GM19467 (cell line): ENCODE measurements around the gene C7orf25.
"Not testable (repeated sequence)": the region's sequence is repeated elsewhere in the genome, so short reads cannot be mapped to it uniquely, and the experiment has no call there.

Experiments used
- ATAC-seq: cut with Tn5 transposase; IDR thresholded peaks from one replicate; pipeline ENCODE4 v1.9.1; 2021; ENCODE audit warnings: mild to moderate bottlenecking, moderate library complexity; ENCODE audit not compliant: unreplicated experiment

Gene C7orf25

GRCh38 chr7:42930889-42931288 is 19.0 kb upstream of the C7orf25 start:
- ATAC-seq = no peak

- ATAC-seq = no peak
Measured at GRCh38 chr7:42929449-42929848, 17.6 kb upstream of the C7orf25 start.

GRCh38 chr7:42928754-42929153 is 16.9 kb upstream of the C7orf25 start:
- ATAC-seq = no peak

GRCh38 chr7:42926204-42926603 is 14.3 kb upstream of the C7orf25 start:
- no peak for ATAC-seq

GRCh38 chr7:42925630-42926029 is 13.8 kb upstream of the C7orf25 start:
- no peak for ATAC-seq

- no peak for ATAC-seq
Measured at GRCh38 chr7:42924223-42924838, 12.5 kb upstream of the C7orf25 start.

GRCh38 chr7:42922017-42922753 is 10.3 kb upstream of the C7orf25 start:
- ATAC-seq = no peak

- ATAC-seq = no peak
Measured at GRCh38 chr7:42915356-42915755, 3.5 kb upstream of the C7orf25 start.

- ATAC-seq = no peak
Measured at GRCh38 chr7:42914421-42915045, 2.7 kb upstream of the C7orf25 start.

GRCh38 chr7:42914009-42914408 is 2.1 kb upstream of the C7orf25 start:
- ATAC-seq = no peak

- no peak for ATAC-seq
Measured at GRCh38 chr7:42913591-42913990, 1.7 kb upstream of the C7orf25 start.

GRCh38 chr7:42910306-42910705 is 1.6 kb downstream of the C7orf25 start:
- no peak for ATAC-seq

GRCh38 chr7:42907316-42907715 is 4.6 kb downstream of the C7orf25 start:
- ATAC-seq = no peak

- no peak for ATAC-seq
Measured at GRCh38 chr7:42906181-42906580, 5.7 kb downstream of the C7orf25 start.

GRCh38 chr7:42902331-42902730 is 9.5 kb downstream of the C7orf25 start:
- no peak for ATAC-seq

- ATAC-seq = no peak
Measured at GRCh38 chr7:42900842-42901241, 11.0 kb downstream of the C7orf25 start.

GRCh38 chr7:42893346-42894240 is 18.3 kb downstream of the C7orf25 start:
- no peak for ATAC-seq

- no peak for ATAC-seq
Measured at GRCh38 chr7:42886893-42887505, 24.9 kb downstream of the C7orf25 start.

- ATAC-seq = no peak
Measured at GRCh38 chr7:42886129-42886528, 25.7 kb downstream of the C7orf25 start.

GRCh38 chr7:42885183-42885582 is 26.7 kb downstream of the C7orf25 start:
- not testable (repeated sequence) for ATAC-seq

- ATAC-seq = peak; percentile 65
Measured at GRCh38 chr7:42883950-42884349, 27.9 kb downstream of the C7orf25 start.
